ENCODE measurements around the gene RFX1. TPM values are rescaled to one million over a fixed set of nuclear protein-coding genes. Genes with fewer than 3 reads are reported as not detected.

Gene RFX1
- total RNA-seq, 1 experiment from 2014 or later: 1.2 TPM

GRCh38 chr19:13932149-13932637, 73.9 kb downstream of the RFX1 start:
- H3K4me3 ChIP-seq (ENCODE audit: low read length): no peak overlapping the region
- H3K79me2 ChIP-seq (ENCODE audit: low read length): no peaks in the 10 kb centered on the region
- H3K36me3 ChIP-seq (ENCODE audit: insufficient read depth, low read length): no peaks in the 10 kb centered on the region
- H3K9ac ChIP-seq (ENCODE audit: low read length): no peak overlapping the region
- no peaks in the 10 kb centered on the region for H3K4me1 ChIP-seq (ENCODE audit: low read length)
- H3K27me3 ChIP-seq (ENCODE audit: low read length): no peaks in the 10 kb centered on the region
- no peak overlapping the region for H3K4me2 ChIP-seq (ENCODE audit: low read depth, low read length, poor library complexity, severe bottlenecking)
- H3K27ac ChIP-seq (ENCODE audit: low read length): no peak overlapping the region
- no peak for DNase-seq
- H3K9me2 ChIP-seq (replicated peaks; ENCODE audit: insufficient read depth, low read length): no peaks in the 10 kb centered on the region
- H2AFZ ChIP-seq (ENCODE audit: low read length): no peak overlapping the region
- no peaks in the 10 kb centered on the region for H4K20me1 ChIP-seq (ENCODE audit: insufficient read depth, low read depth, low read length)
- H3K9me3 ChIP-seq (ENCODE audit: low read length): no peaks in the 10 kb centered on the region

GRCh38 chr19:13931391-13932148, 74.5 kb downstream of the RFX1 start:
- H3K4me2 ChIP-seq (ENCODE audit: low read depth, low read length, poor library complexity, severe bottlenecking): no peak overlapping the region
- H3K27me3 ChIP-seq (ENCODE audit: low read length): no peaks in the 10 kb centered on the region
- H4K20me1 ChIP-seq (ENCODE audit: insufficient read depth, low read depth, low read length): no peaks in the 10 kb centered on the region
- H3K27ac ChIP-seq (ENCODE audit: low read length): no peak overlapping the region
- no peak overlapping the region for H2AFZ ChIP-seq (ENCODE audit: low read length)
- H3K79me2 ChIP-seq (ENCODE audit: low read length): no peaks in the 10 kb centered on the region
- H3K4me3 ChIP-seq (ENCODE audit: low read length): no peak overlapping the region
- H3K36me3 ChIP-seq (ENCODE audit: insufficient read depth, low read length): no peaks in the 10 kb centered on the region
- H3K4me1 ChIP-seq (ENCODE audit: low read length): no peaks in the 10 kb centered on the region
- H3K9me2 ChIP-seq (replicated peaks; ENCODE audit: insufficient read depth, low read length): no peaks in the 10 kb centered on the region
- H3K9ac ChIP-seq (ENCODE audit: low read length): no peak overlapping the region
- no peak for DNase-seq
- H3K9me3 ChIP-seq (ENCODE audit: low read length): no peaks in the 10 kb centered on the region

- DNase-seq: no peak
- Histone ChIP-seq H3K4me1 (ENCODE audit: low read length) (no peaks in the 10 kb centered on the region), H3K9ac (ENCODE audit: low read length) (no peak overlapping the region)
Measured at GRCh38 chr19:13930402-13930801, 75.7 kb downstream of the RFX1 start.

GRCh38 chr19:13929956-13930355, 76.2 kb downstream of the RFX1 start:
- no peak for DNase-seq
- Histone ChIP-seq H3K36me3 (ENCODE audit: insufficient read depth, low read length) (no peaks in the 10 kb centered on the region), H3K4me2 (ENCODE audit: low read depth, low read length, poor library complexity, severe bottlenecking) (no peak overlapping the region), H3K4me1 (ENCODE audit: low read length) (no peaks in the 10 kb centered on the region), H3K9me2 (replicated peaks; ENCODE audit: insufficient read depth, low read length) (no peaks in the 10 kb centered on the region), H2AFZ (ENCODE audit: low read length) (no peak overlapping the region), H4K20me1 (ENCODE audit: insufficient read depth, low read depth, low read length) (no peaks in the 10 kb centered on the region), H3K79me2 (ENCODE audit: low read length) (no peaks in the 10 kb centered on the region), H3K27me3 (ENCODE audit: low read length) (no peaks in the 10 kb centered on the region), H3K4me3 (ENCODE audit: low read length) (no peak overlapping the region), H3K9ac (ENCODE audit: low read length) (no peak overlapping the region), H3K9me3 (ENCODE audit: low read length) (no peaks in the 10 kb centered on the region), H3K27ac (ENCODE audit: low read length) (no peak overlapping the region)

More at GRCh38 chr19:13930402-13930801, 75.7 kb downstream of the RFX1 start:
- no peaks in the 10 kb centered on the region for H3K79me2 ChIP-seq (ENCODE audit: low read length)
- H3K9me3 ChIP-seq (ENCODE audit: low read length): no peaks in the 10 kb centered on the region
- H3K9me2 ChIP-seq (replicated peaks; ENCODE audit: insufficient read depth, low read length): no peaks in the 10 kb centered on the region
- no peak overlapping the region for H3K27ac ChIP-seq (ENCODE audit: low read length)
- no peaks in the 10 kb centered on the region for H4K20me1 ChIP-seq (ENCODE audit: insufficient read depth, low read depth, low read length)
- H2AFZ ChIP-seq (ENCODE audit: low read length): no peak overlapping the region
- H3K4me2 ChIP-seq (ENCODE audit: low read depth, low read length, poor library complexity, severe bottlenecking): no peak overlapping the region
- no peaks in the 10 kb centered on the region for H3K27me3 ChIP-seq (ENCODE audit: low read length)
- no peak overlapping the region for H3K4me3 ChIP-seq (ENCODE audit: low read length)
- H3K36me3 ChIP-seq (ENCODE audit: insufficient read depth, low read length): no peaks in the 10 kb centered on the region

- Histone ChIP-seq H3K4me3 (ENCODE audit: low read length) (no peak overlapping the region), H4K20me1 (ENCODE audit: insufficient read depth, low read depth, low read length) (no peaks in the 10 kb centered on the region), H3K79me2 (ENCODE audit: low read length) (no peaks in the 10 kb centered on the region), H3K4me1 (ENCODE audit: low read length) (no peaks in the 10 kb centered on the region), H3K4me2 (ENCODE audit: low read depth, low read length, poor library complexity, severe bottlenecking) (no peak overlapping the region), H3K27ac (ENCODE audit: low read length) (no peak overlapping the region), H3K9me3 (ENCODE audit: low read length) (no peaks in the 10 kb centered on the region), H3K9me2 (replicated peaks; ENCODE audit: insufficient read depth, low read length) (no peaks in the 10 kb centered on the region), H3K36me3 (ENCODE audit: insufficient read depth, low read length) (no peaks in the 10 kb centered on the region), H2AFZ (ENCODE audit: low read length) (no peak overlapping the region), H3K9ac (ENCODE audit: low read length) (no peak overlapping the region), H3K27me3 (ENCODE audit: low read length) (no peaks in the 10 kb centered on the region)
- DNase-seq: no peak
Measured at GRCh38 chr19:13929340-13929739, 76.8 kb downstream of the RFX1 start.

- Histone ChIP-seq H3K4me1 (ENCODE audit: low read length) (no peaks in the 10 kb centered on the region), H3K36me3 (ENCODE audit: insufficient read depth, low read length) (peaks cover 6% of the 10 kb centered on the region), H4K20me1 (ENCODE audit: insufficient read depth, low read depth, low read length) (no peaks in the 10 kb centered on the region), H3K9me2 (replicated peaks; ENCODE audit: insufficient read depth, low read length) (no peaks in the 10 kb centered on the region), H3K9ac (ENCODE audit: low read length) (no peak overlapping the region), H3K27me3 (ENCODE audit: low read length) (no peaks in the 10 kb centered on the region), H3K27ac (ENCODE audit: low read length) (no peak overlapping the region), H3K4me3 (ENCODE audit: low read length) (no peak overlapping the region), H3K9me3 (ENCODE audit: low read length) (no peaks in the 10 kb centered on the region), H2AFZ (ENCODE audit: low read length) (no peak overlapping the region), H3K79me2 (ENCODE audit: low read length) (no peaks in the 10 kb centered on the region), H3K4me2 (ENCODE audit: low read depth, low read length, poor library complexity, severe bottlenecking) (no peak overlapping the region)
- no peak for DNase-seq
Measured at GRCh38 chr19:13926715-13927114, 79.4 kb downstream of the RFX1 start.

GRCh38 chr19:13926010-13926409, 80.1 kb downstream of the RFX1 start:
- H3K9me3 ChIP-seq (ENCODE audit: low read length): no peaks in the 10 kb centered on the region; the same call in 1 of the 2 replicates
- H3K79me2 ChIP-seq (ENCODE audit: low read length): no peaks in the 10 kb centered on the region
- no peaks in the 10 kb centered on the region for H4K20me1 ChIP-seq (ENCODE audit: insufficient read depth, low read depth, low read length)
- H3K4me3 ChIP-seq (ENCODE audit: low read length): no peak overlapping the region
- no peak for DNase-seq
- no peaks in the 10 kb centered on the region for H3K9me2 ChIP-seq (replicated peaks; ENCODE audit: insufficient read depth, low read length)
- no peak overlapping the region for H3K27ac ChIP-seq (ENCODE audit: low read length)
- no peak overlapping the region for H3K9ac ChIP-seq (ENCODE audit: low read length)
- H2AFZ ChIP-seq (ENCODE audit: low read length): no peak overlapping the region
- H3K4me2 ChIP-seq (ENCODE audit: low read depth, low read length, poor library complexity, severe bottlenecking): no peak overlapping the region
- H3K27me3 ChIP-seq (ENCODE audit: low read length): no peaks in the 10 kb centered on the region
- no peaks in the 10 kb centered on the region for H3K4me1 ChIP-seq (ENCODE audit: low read length)
- peaks cover 13% of the 10 kb centered on the region for H3K36me3 ChIP-seq (ENCODE audit: insufficient read depth, low read length)

GRCh38 chr19:13923194-13923987, 82.7 kb downstream of the RFX1 start:
- Histone ChIP-seq H3K4me3 (ENCODE audit: low read length) (no peak overlapping the region), H3K4me2 (ENCODE audit: low read depth, low read length, poor library complexity, severe bottlenecking) (no peak overlapping the region), H3K9me3 (ENCODE audit: low read length) (peaks cover 5% of the 10 kb centered on the region), H3K79me2 (ENCODE audit: low read length) (no peaks in the 10 kb centered on the region), H3K36me3 (ENCODE audit: insufficient read depth, low read length) (peaks cover 34% of the 10 kb centered on the region), H3K4me1 (ENCODE audit: low read length) (no peaks in the 10 kb centered on the region), H3K9me2 (replicated peaks; ENCODE audit: insufficient read depth, low read length) (no peaks in the 10 kb centered on the region), H3K27me3 (ENCODE audit: low read length) (no peaks in the 10 kb centered on the region), H3K9ac (ENCODE audit: low read length) (no peak overlapping the region), H4K20me1 (ENCODE audit: insufficient read depth, low read depth, low read length) (no peaks in the 10 kb centered on the region), H2AFZ (ENCODE audit: low read length) (no peak overlapping the region), H3K27ac (ENCODE audit: low read length) (no peak overlapping the region)
- no peak for DNase-seq
